GM23338 (cell line): ENCODE measurements around the gene CDH4. TPM values are rescaled to one million over a fixed set of nuclear protein-coding genes. Genes with fewer than 3 reads are reported as not detected.

Source experiments
- ATAC-seq: fragments of 200-7000 bp; cut with Tn5 transposase; 3 replicates; pipeline ENCODE4 v1.9.1; 2020
- DNase-seq: peaks from one replicate; pipeline ENCODE4 v3.0.0-alpha.2; 2015; ENCODE audit warnings: low spot score
- H2AFZ ChIP-seq: fragments of 200-600 bp; sonication (generic); 2 replicates; pipeline ENCODE4 v1.8.0; 2016; ENCODE audit warnings: antibody characterized with exemption, mild to moderate bottlenecking, moderate library complexity
- H3F3A ChIP-seq: fragments of 200-600 bp; sonication (generic); replicated peaks from 2 replicates; pipeline ENCODE4 v1.8.0; 2017; ENCODE audit warnings: antibody characterized with exemption, mixed run types, low read depth
- H3K27ac ChIP-seq: fragments of 200-600 bp; sonication (generic); 2 replicates; pipeline ENCODE4 v1.6.1; 2016; ENCODE audit warnings: low read depth
- H3K27me3 ChIP-seq: fragments of 200-600 bp; sonication (generic); 2 replicates; pipeline ENCODE4 v1.8.0; 2016; ENCODE audit warnings: mild to moderate bottlenecking, mixed run types, moderate library complexity; ENCODE audit not compliant: insufficient read depth
- H3K36me3 ChIP-seq: fragments of 200-600 bp; sonication (generic); 2 replicates; pipeline ENCODE4 v1.8.0; 2016; ENCODE audit warnings: mild to moderate bottlenecking; ENCODE audit not compliant: insufficient read depth
- H3K4me1 ChIP-seq: fragments of 200-600 bp; sonication (generic); 2 replicates; pipeline ENCODE4 v1.8.0; 2016; ENCODE audit warnings: mild to moderate bottlenecking, moderate library complexity; ENCODE audit not compliant: insufficient read depth
- H3K4me2 ChIP-seq: fragments of 200-600 bp; sonication (generic); 2 replicates; pipeline ENCODE4 v1.7.1; 2017; ENCODE audit warnings: mixed run types
- H3K4me3 ChIP-seq: fragments of 200-600 bp; sonication (generic); 2 replicates; pipeline ENCODE4 v1.6.1; 2016; ENCODE audit warnings: mixed run types
- H3K79me2 ChIP-seq: fragments of 200-600 bp; sonication (generic); replicated peaks from 2 replicates; pipeline ENCODE4 v1.8.0; 2017; ENCODE audit warnings: mild to moderate bottlenecking; ENCODE audit not compliant: insufficient read depth
- H3K9me2 ChIP-seq: fragments of 200-600 bp; sonication (generic); 2 replicates; pipeline ENCODE4 v1.8.0; 2017; ENCODE audit not compliant: insufficient read depth
- H4K20me1 ChIP-seq: fragments of 200-600 bp; sonication (generic); replicated peaks from 2 replicates; pipeline ENCODE4 v1.8.0; 2017; ENCODE audit warnings: mild to moderate bottlenecking; ENCODE audit not compliant: insufficient read depth
- H3K27ac Mint-ChIP-seq: 2 replicates; pipeline ENCODE4 v1.8.0; 2020; ENCODE audit warnings: inconsistent platforms, mild to moderate bottlenecking, moderate library complexity, mixed read lengths
- H3K27me3 Mint-ChIP-seq: 3 replicates; pipeline ENCODE4 v1.8.0; 2022; ENCODE audit warnings: low read depth, mild to moderate bottlenecking, moderate library complexity, mixed read lengths, inconsistent platforms; ENCODE audit not compliant: insufficient read depth, poor library complexity
- H3K36me3 Mint-ChIP-seq: 3 replicates; pipeline ENCODE4 v1.8.0; 2021; ENCODE audit warnings: low read depth, mild to moderate bottlenecking, inconsistent platforms, moderate library complexity, mixed read lengths
- H3K4me1 Mint-ChIP-seq: 3 replicates; pipeline ENCODE4 v1.8.0; 2020; ENCODE audit warnings: mild to moderate bottlenecking, inconsistent platforms, mixed read lengths
- H3K4me3 Mint-ChIP-seq: 3 replicates; pipeline ENCODE4 v1.8.0; 2021; ENCODE audit warnings: moderate library complexity, mild to moderate bottlenecking, inconsistent platforms, mixed read lengths
- H3K9me3 Mint-ChIP-seq: 3 replicates; pipeline ENCODE4 v1.8.0; 2020; ENCODE audit warnings: moderate library complexity, mild to moderate bottlenecking, inconsistent platforms, mixed read lengths
- CREB1 ChIP-seq: fragments of 250-450 bp; sonication (Bioruptor Pico); IDR thresholded peaks from 2 replicates; pipeline ENCODE4 v1.5.0; 2020; ENCODE audit warnings: low read depth, mild to moderate bottlenecking, moderate library complexity
- EZH2 ChIP-seq: fragments of 200-600 bp; sonication (generic); IDR thresholded peaks from one replicate; pipeline ENCODE4 v1.8.0; 2017; ENCODE audit warnings: antibody characterized with exemption, mild to moderate bottlenecking, low read depth; ENCODE audit not compliant: unreplicated experiment
- JUNB ChIP-seq: IDR thresholded peaks from one replicate; pipeline ENCODE4 v1.6.1; 2016; ENCODE audit warnings: antibody characterized with exemption; ENCODE audit not compliant: unreplicated experiment
- NANOG ChIP-seq: IDR thresholded peaks from 2 replicates; pipeline ENCODE4 v1.6.1; 2016; ENCODE audit warnings: antibody characterized with exemption, borderline replicate concordance
- STAT1 ChIP-seq: IDR thresholded peaks from one replicate; pipeline ENCODE4 v1.6.1; 2016; ENCODE audit warnings: antibody characterized with exemption; ENCODE audit not compliant: unreplicated experiment
- ZNF114 ChIP-seq: fragments of 250-450 bp; sonication (Bioruptor Pico); IDR thresholded peaks from 2 replicates; pipeline ENCODE4 v1.5.0; 2020; ENCODE audit warnings: mild to moderate bottlenecking, moderate library complexity
- polyA plus RNA-seq: library from polyadenylated mRNA; unstranded; fragments of >200 nt; fragmentation: Nextera tagmentation; extraction: Ambion mirVana; gene quantifications from 2 replicates; pipeline ENCODE4 v1.2.1, GENCODE V29; 2016
- total RNA-seq: library from RNA; depleted of rRNA; stranded (reverse); fragments of >200 nt; shearing (Covaris generic); gene quantifications from 2 replicates; pipeline ENCODE4 v1.2.3, GENCODE V29; 2014
- TF ChIP-seq, protein P1 (sequence below): fragments of 250-450 bp; sonication (Bioruptor Pico); IDR thresholded peaks from 2 replicates; pipeline ENCODE4 v1.5.0; 2020; ENCODE audit warnings: mild to moderate bottlenecking, moderate library complexity
- TF ChIP-seq, protein P2 (sequence below): IDR thresholded peaks from one replicate; pipeline ENCODE4 v1.6.1; 2018; ENCODE audit warnings: antibody characterized with exemption; ENCODE audit not compliant: unreplicated experiment

CDH4 gene
- total and polyA plus RNA-seq, 2 experiments from 2014 or later = 1.2 to 4.2 TPM

DNA sequence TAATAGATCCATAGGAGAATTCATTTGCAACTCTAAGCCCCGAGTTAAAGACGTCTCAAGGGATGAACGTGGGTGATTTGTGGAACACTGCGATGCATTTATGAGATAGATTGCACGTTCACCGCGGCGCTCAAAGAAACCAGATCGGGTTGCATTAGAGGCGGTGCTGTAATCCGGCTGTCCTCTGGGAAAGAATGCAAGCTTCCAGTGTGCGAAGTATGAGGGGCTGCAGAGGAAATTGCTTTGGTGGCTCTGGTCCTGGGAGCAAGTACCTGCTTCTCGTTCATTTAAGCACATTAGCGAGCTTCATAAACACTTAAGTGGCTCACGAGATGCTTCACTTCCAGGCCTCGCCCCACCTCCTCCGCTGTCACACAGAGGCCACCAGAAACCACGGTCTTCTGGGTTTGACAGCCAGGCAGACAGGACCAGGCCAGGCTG lies 182.3 kb downstream of the CDH4 start (continued):
- TF ChIP-seq, protein P1, sequence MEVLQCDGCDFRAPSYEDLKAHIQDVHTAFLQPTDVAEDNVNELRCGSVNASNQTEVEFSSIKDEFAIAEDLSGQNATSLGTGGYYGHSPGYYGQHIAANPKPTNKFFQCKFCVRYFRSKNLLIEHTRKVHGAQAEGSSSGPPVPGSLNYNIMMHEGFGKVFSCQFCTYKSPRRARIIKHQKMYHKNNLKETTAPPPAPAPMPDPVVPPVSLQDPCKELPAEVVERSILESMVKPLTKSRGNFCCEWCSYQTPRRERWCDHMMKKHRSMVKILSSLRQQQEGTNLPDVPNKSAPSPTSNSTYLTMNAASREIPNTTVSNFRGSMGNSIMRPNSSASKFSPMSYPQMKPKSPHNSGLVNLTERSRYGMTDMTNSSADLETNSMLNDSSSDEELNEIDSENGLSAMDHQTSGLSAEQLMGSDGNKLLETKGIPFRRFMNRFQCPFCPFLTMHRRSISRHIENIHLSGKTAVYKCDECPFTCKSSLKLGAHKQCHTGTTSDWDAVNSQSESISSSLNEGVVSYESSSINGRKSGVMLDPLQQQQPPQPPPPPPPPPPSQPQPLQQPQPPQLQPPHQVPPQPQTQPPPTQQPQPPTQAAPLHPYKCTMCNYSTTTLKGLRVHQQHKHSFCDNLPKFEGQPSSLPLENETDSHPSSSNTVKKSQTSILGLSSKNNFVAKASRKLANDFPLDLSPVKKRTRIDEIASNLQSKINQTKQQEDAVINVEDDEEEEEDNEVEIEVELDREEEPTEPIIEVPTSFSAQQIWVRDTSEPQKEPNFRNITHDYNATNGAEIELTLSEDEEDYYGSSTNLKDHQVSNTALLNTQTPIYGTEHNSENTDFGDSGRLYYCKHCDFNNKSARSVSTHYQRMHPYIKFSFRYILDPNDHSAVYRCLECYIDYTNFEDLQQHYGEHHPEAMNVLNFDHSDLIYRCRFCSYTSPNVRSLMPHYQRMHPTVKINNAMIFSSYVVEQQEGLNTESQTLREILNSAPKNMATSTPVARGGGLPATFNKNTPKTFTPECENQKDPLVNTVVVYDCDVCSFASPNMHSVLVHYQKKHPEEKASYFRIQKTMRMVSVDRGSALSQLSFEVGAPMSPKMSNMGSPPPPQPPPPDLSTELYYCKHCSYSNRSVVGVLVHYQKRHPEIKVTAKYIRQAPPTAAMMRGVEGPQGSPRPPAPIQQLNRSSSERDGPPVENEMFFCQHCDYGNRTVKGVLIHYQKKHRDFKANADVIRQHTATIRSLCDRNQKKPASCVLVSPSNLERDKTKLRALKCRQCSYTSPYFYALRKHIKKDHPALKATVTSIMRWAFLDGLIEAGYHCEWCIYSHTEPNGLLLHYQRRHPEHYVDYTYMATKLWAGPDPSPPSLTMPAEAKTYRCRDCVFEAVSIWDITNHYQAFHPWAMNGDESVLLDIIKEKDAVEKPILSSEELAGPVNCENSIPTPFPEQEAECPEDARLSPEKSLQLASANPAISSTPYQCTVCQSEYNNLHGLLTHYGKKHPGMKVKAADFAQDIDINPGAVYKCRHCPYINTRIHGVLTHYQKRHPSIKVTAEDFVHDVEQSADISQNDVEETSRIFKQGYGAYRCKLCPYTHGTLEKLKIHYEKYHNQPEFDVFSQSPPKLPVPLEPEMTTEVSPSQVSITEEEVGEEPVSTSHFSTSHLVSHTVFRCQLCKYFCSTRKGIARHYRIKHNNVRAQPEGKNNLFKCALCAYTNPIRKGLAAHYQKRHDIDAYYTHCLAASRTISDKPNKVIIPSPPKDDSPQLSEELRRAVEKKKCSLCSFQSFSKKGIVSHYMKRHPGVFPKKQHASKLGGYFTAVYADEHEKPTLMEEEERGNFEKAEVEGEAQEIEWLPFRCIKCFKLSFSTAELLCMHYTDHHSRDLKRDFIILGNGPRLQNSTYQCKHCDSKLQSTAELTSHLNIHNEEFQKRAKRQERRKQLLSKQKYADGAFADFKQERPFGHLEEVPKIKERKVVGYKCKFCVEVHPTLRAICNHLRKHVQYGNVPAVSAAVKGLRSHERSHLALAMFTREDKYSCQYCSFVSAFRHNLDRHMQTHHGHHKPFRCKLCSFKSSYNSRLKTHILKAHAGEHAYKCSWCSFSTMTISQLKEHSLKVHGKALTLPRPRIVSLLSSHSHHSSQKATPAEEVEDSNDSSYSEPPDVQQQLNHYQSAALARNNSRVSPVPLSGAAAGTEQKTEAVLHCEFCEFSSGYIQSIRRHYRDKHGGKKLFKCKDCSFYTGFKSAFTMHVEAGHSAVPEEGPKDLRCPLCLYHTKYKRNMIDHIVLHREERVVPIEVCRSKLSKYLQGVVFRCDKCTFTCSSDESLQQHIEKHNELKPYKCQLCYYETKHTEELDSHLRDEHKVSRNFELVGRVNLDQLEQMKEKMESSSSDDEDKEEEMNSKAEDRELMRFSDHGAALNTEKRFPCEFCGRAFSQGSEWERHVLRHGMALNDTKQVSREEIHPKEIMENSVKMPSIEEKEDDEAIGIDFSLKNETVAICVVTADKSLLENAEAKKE (CRISPR knock-in tag) = no peak
- TF ChIP-seq EZH2 (no peak), CREB1 (no peak)
- TF ChIP-seq, protein P2, sequence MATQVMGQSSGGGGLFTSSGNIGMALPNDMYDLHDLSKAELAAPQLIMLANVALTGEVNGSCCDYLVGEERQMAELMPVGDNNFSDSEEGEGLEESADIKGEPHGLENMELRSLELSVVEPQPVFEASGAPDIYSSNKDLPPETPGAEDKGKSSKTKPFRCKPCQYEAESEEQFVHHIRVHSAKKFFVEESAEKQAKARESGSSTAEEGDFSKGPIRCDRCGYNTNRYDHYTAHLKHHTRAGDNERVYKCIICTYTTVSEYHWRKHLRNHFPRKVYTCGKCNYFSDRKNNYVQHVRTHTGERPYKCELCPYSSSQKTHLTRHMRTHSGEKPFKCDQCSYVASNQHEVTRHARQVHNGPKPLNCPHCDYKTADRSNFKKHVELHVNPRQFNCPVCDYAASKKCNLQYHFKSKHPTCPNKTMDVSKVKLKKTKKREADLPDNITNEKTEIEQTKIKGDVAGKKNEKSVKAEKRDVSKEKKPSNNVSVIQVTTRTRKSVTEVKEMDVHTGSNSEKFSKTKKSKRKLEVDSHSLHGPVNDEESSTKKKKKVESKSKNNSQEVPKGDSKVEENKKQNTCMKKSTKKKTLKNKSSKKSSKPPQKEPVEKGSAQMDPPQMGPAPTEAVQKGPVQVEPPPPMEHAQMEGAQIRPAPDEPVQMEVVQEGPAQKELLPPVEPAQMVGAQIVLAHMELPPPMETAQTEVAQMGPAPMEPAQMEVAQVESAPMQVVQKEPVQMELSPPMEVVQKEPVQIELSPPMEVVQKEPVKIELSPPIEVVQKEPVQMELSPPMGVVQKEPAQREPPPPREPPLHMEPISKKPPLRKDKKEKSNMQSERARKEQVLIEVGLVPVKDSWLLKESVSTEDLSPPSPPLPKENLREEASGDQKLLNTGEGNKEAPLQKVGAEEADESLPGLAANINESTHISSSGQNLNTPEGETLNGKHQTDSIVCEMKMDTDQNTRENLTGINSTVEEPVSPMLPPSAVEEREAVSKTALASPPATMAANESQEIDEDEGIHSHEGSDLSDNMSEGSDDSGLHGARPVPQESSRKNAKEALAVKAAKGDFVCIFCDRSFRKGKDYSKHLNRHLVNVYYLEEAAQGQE = no peak

DNA sequence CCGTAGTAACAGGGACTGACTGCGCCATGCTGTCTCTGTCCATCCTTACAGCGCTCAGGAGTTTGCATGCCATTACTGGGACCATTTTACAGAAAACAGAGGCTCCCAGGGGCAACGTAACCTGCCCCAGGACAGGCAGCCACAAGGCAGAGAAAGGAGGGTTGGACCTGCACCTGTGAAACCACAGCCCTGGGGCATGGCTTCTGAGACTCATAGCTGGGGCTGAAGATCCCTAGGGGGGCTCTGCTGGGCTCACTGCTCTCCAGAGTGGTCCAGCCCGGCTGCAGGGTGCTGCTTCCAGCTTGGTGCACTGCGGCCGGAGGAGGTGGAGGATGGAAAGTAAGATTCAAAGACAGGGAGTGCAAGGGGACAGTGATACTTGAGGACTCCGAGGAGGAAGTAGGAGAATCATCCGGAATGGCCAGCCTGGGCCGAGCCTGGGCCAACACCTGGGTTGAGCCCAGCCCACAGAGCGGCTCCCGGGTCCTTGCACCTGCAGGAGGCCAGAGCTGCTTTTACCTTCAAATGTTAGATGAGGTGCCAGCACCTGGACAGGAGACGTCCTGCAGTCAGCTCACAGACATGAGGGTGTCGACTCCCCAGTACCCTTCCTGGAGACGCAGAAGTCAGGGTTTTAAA lies 183.2 kb downstream of the CDH4 start:
- peaks cover 16% of the 10 kb centered on the region; the same call in 1 of the 2 replicates for H3F3A ChIP-seq
- H3K27ac Mint-ChIP-seq = peak overlapping the region; percentile 78
- H3K36me3 ChIP-seq = no peaks in the 10 kb centered on the region
- no peaks in the 10 kb centered on the region for H3K79me2 ChIP-seq
- H3K4me3 ChIP-seq = no peak overlapping the region
- TF ChIP-seq NANOG = no peak
- no peak for TF ChIP-seq STAT1
- TF ChIP-seq JUNB = no peak
- no peak for TF ChIP-seq ZNF114 (CRISPR knock-in tag)
- TF ChIP-seq, protein P2 = no peak
- H3K4me3 Mint-ChIP-seq = no peak overlapping the region; the same call in 2 of the 3 replicates
- H2AFZ ChIP-seq = no peak overlapping the region
- peaks cover 18% of the 10 kb centered on the region; the same call in 2 of the 3 replicates for H3K9me3 Mint-ChIP-seq
- H3K27me3 Mint-ChIP-seq = peaks cover 17% of the 10 kb centered on the region
- peaks cover 50% of the 10 kb centered on the region for H3K4me1 ChIP-seq
- peaks cover 67% of the 10 kb centered on the region for H3K4me1 Mint-ChIP-seq
- H3K4me2 ChIP-seq = peak overlapping the region; percentile 56
- no peaks in the 10 kb centered on the region for H4K20me1 ChIP-seq
- H3K27ac ChIP-seq = peak overlapping the region; percentile 99
- H3K9me2 ChIP-seq = peaks cover 5% of the 10 kb centered on the region; the same call in 1 of the 2 replicates
- ATAC-seq = no peak
- peaks cover 18% of the 10 kb centered on the region; the same call in 2 of the 3 replicates for H3K36me3 Mint-ChIP-seq
- no peaks in the 10 kb centered on the region for H3K27me3 ChIP-seq
- DNase-seq = no peak
